K562 (cell line): ENCODE measurements around the gene TBX1. TPM values are rescaled to one million over a fixed set of nuclear protein-coding genes. Genes with fewer than 3 reads are reported as not detected.

Source experiments
- ATAC-seq: fragments of 200-7000 bp; cut with Tn5 transposase; 3 replicates; pipeline ENCODE4 v1.9.1; 2020; ENCODE audit warnings: moderate library complexity
- BruUV-seq: library from RNA; stranded (reverse); fragments of 400-500 nt; replicated peaks from 2 replicates; lab custom pipeline; 2021; lab: Mats Ljungman, UMichigan
- CTCF ChIA-PET: fragments of 300-600 bp; formaldehyde crosslinking; extraction: SDS; loops from one replicate; lab custom pipeline; 2021; ENCODE audit warnings: low intra/inter-chr PET ratio; lab: Yijun Ruan, JAX
- POLR2A ChIA-PET: fragments of 300-600, 350-650 bp; sonication (Branson Sonifier 250); formaldehyde crosslinking; extraction: SDS; loops from one replicate; lab custom pipeline; 2021; ENCODE audit warnings: antibody characterized with exemption, inconsistent platforms; lab: Yijun Ruan, JAX
- DNase-seq, 4 experiments: peaks; one replicate each; pipeline versions ENCODE4 v3.0.0 to v3.0.0-alpha.2; 2011 to 2018; ENCODE audit warnings: low spot score in 3 of 4, mixed read lengths in 3 of 4; ENCODE audit errors: extremely low read depth in 1 of 4
- FAIRE-seq: peaks from 2 replicates; lab custom pipeline; 2011; peaks lifted over from hg19 to GRCh38; lab: Jason Lieb, UNC
- H2AFZ ChIP-seq: 2 replicates; pipeline ENCODE4 v1.6.0; 2011; ENCODE audit warnings: low read depth, low read length, control low read depth, inconsistent platforms
- H3K27ac ChIP-seq: fragments of 200-600 bp; 3 replicates; pipeline ENCODE4 v1.8.0; 2011; ENCODE audit warnings: low read depth, mild to moderate bottlenecking, control low read depth, inconsistent platforms, low read length, moderate library complexity, mixed read lengths; ENCODE audit errors: extremely low read depth
- H3K27me3 ChIP-seq, 2 experiments: fragments of 300-600 bp in 1 of 2; 2 replicates in 1 of 2; 3 replicates in 1 of 2; pipeline versions ENCODE4 v1.6.0 to v1.8.0; 2011; ENCODE audit warnings: inconsistent platforms in 2 of 2, low read length in 2 of 2, mild to moderate bottlenecking in 1 of 2, mixed read lengths in 1 of 2, moderate library complexity in 1 of 2; ENCODE audit not compliant: control insufficient read depth in 2 of 2, insufficient read depth in 2 of 2
- H3K36me3 ChIP-seq: fragments of 300-600 bp; 3 replicates; pipeline ENCODE4 v1.8.0; 2011; ENCODE audit warnings: mild to moderate bottlenecking, low read length, inconsistent platforms; ENCODE audit not compliant: control insufficient read depth, insufficient read depth
- H3K4me1 ChIP-seq, 2 experiments: fragments of 200-600 bp in 1 of 2; replicated peaks in 1 of 2; 2 replicates in 1 of 2; 3 replicates in 1 of 2; pipeline versions ENCODE4 v1.5.1 to v1.8.0; 2011; ENCODE audit warnings: inconsistent platforms in 2 of 2, low read length in 2 of 2, mild to moderate bottlenecking in 1 of 2, mixed read lengths in 1 of 2, moderate library complexity in 1 of 2; ENCODE audit not compliant: control insufficient read depth in 2 of 2, insufficient read depth in 2 of 2
- H3K4me2 ChIP-seq: 2 replicates; pipeline ENCODE4 v1.6.1; 2011; ENCODE audit warnings: low read length, control low read depth, inconsistent platforms, mixed read lengths; ENCODE audit not compliant: insufficient read depth
- H3K4me3 ChIP-seq: fragments of 200-600 bp; sonication (generic), shearing (Covaris generic); 2 replicates; pipeline ENCODE4 v1.5.1; 2016; ENCODE audit warnings: control low read depth, inconsistent platforms
- H3K79me2 ChIP-seq: fragments of 200-600 bp; 3 replicates; pipeline ENCODE4 v1.8.0; 2011; ENCODE audit warnings: low read length, inconsistent platforms; ENCODE audit not compliant: control insufficient read depth, insufficient read depth
- H3K9ac ChIP-seq, 2 experiments: 2 replicates each; pipeline versions ENCODE4 v1.6.0 to v1.6.1; 2011; ENCODE audit warnings: low read depth in 2 of 2, low read length in 2 of 2, control low read depth in 1 of 2, inconsistent platforms in 1 of 2, mild to moderate bottlenecking in 1 of 2, mixed read lengths in 1 of 2; ENCODE audit not compliant: insufficient read depth in 1 of 2
- H3K9me1 ChIP-seq: one replicate; pipeline ENCODE4 v1.6.0; 2011; ENCODE audit warnings: inconsistent platforms, mild to moderate bottlenecking, low read length, moderate library complexity; ENCODE audit not compliant: control insufficient read depth, insufficient read depth
- H3K9me3 ChIP-seq: replicated peaks from 2 replicates; pipeline ENCODE4 v1.5.1; 2011; ENCODE audit warnings: low read depth, low read length, inconsistent platforms; ENCODE audit not compliant: control insufficient read depth, insufficient read depth
- H4K20me1 ChIP-seq: replicated peaks from 2 replicates; pipeline ENCODE4 v1.6.1; 2011; ENCODE audit warnings: low read length, inconsistent platforms, mixed read lengths; ENCODE audit not compliant: control insufficient read depth, insufficient read depth
- BRF1 ChIP-seq: IDR thresholded peaks from 3 replicates; pipeline ENCODE4 v1.6.1; 2011; ENCODE audit warnings: borderline replicate concordance, mild to moderate bottlenecking; ENCODE audit not compliant: insufficient read length; ENCODE audit errors: extremely low read depth
- DNMT1 ChIP-seq: fragments of 450-650 bp; IDR thresholded peaks from 2 replicates; pipeline ENCODE4 v1.6.1; 2016; ENCODE audit warnings: antibody characterized with exemption, mild to moderate bottlenecking
- ERF ChIP-seq: fragments of 450-650 bp; formaldehyde crosslinking; IDR thresholded peaks from 2 replicates; pipeline ENCODE4 v1.4.0; 2020; ENCODE audit warnings: mild to moderate bottlenecking, mixed read lengths
- FIP1L1 ChIP-seq: fragments of 200-400 bp; formaldehyde crosslinking; IDR thresholded peaks from 2 replicates; pipeline ENCODE4 v1.6.1; 2018; ENCODE audit warnings: mild to moderate bottlenecking, low read depth, low read length; ENCODE audit not compliant: poor library complexity, severe bottlenecking
- PHB ChIP-seq: fragments of 250-450 bp; sonication (Bioruptor Pico); IDR thresholded peaks from 2 replicates; pipeline ENCODE4 v1.5.0; 2021
- PML ChIP-seq: IDR thresholded peaks from 2 replicates; pipeline ENCODE4 v1.6.1; 2012; ENCODE audit warnings: low read length, inconsistent platforms
- POLR2G ChIP-seq: fragments of 200-400 bp; formaldehyde crosslinking; IDR thresholded peaks from 2 replicates; pipeline ENCODE4 v1.6.1; 2017; ENCODE audit warnings: low read depth, mild to moderate bottlenecking, antibody characterized with exemption, low read length, moderate library complexity
- WHSC1 ChIP-seq: IDR thresholded peaks from one replicate; pipeline ENCODE4 v1.6.1; 2012; ENCODE audit warnings: low read length, control low read depth, inconsistent platforms
- ZNF143 ChIP-seq: sonication (generic); formaldehyde crosslinking; IDR thresholded peaks from 2 replicates; pipeline ENCODE4 v1.9.0; 2022; ENCODE audit warnings: mild to moderate bottlenecking, missing genetic modification reagents
- ZNF507 ChIP-seq: conservative IDR thresholded peaks from 2 replicates; pipeline ENCODE4 v1.6.1; 2017; ENCODE audit warnings: missing genetic modification characterization, missing compliant biosample characterization
- ZNF785 ChIP-seq: fragments of 250-450 bp; sonication (Bioruptor Pico); IDR thresholded peaks from 2 replicates; pipeline ENCODE4 v1.4.0; 2020; ENCODE audit warnings: mild to moderate bottlenecking
- WGBS: fragments of 100-300 bp; shearing (Covaris generic); methylation state at CpG from one replicate; pipeline ENCODE4 v1.1.6; 2016; ENCODE audit warnings: low coverage, mixed read lengths; ENCODE audit not compliant: insufficient coverage; ENCODE audit errors: missing lambda C conversion rate; 5-methylcytosine and 5-hydroxymethylcytosine counted together
- in situ Hi-C: fragments of 300-500 bp; cut with MboI; formaldehyde crosslinking; loops from 4 replicates; pipeline ENCODE4 v1.15.0; 2018; ENCODE audit warnings: inconsistent platforms, mixed read lengths
- intact Hi-C: fragments of 100-400 bp; cut with micrococcal nuclease; formaldehyde crosslinking; loops from 2 replicates; pipeline ENCODE4 v1.14.2; 2022
- polyA plus RNA-seq, 8 experiments: library from polyadenylated mRNA; depleted of rRNA in 4 of 8; stranded (reverse) in 5 of 8; unstranded in 3 of 8; fragments of >200 nt; fragmentation: Nextera tagmentation in 2 of 8; fragmentation: Illumina TruSeq in 1 of 8; extraction: Ambion mirVana in 2 of 8; extraction: Trizol in 1 of 8; gene quantifications; 2 replicates each; pipeline versions ENCODE4 v1.2.1 to v1.2.3, GENCODE V29; 2011 to 2014; ENCODE audit warnings: inconsistent platforms in 1 of 8, missing spikeins in 1 of 8
- total RNA-seq, 7 experiments: library from RNA; depleted of rRNA in 6 of 7; stranded (reverse); fragments of >200 nt in 6 of 7; fragmentation: Illumina TruSeq in 2 of 7; extraction: Trizol in 2 of 7; gene quantifications; 2 replicates each; pipeline versions ENCODE4 v1.2.1 to v1.2.3, GENCODE V29; 2011 to 2021; ENCODE audit warnings: low replicate concordance in 1 of 7
- TF ChIP-seq, protein P1 (sequence below): sonication (generic); formaldehyde crosslinking; IDR thresholded peaks from 2 replicates; pipeline ENCODE4 v1.8.1; 2023; ENCODE audit warnings: mild to moderate bottlenecking, missing genetic modification reagents
- TF ChIP-seq, protein P2 (sequence below): sonication (generic); formaldehyde crosslinking; IDR thresholded peaks from 2 replicates; pipeline ENCODE4 v1.8.1; 2023; ENCODE audit warnings: mild to moderate bottlenecking, missing genetic modification reagents
- TF ChIP-seq, protein P3 (sequence below): fragments of 450-650 bp; formaldehyde crosslinking; IDR thresholded peaks from 2 replicates; pipeline ENCODE4 v1.4.0; 2020; ENCODE audit warnings: mild to moderate bottlenecking, moderate library complexity

TBX1 gene
- total and polyA plus RNA-seq, 9 of the 15 experiments (the other 6 are each of a cell fraction or from before 2014, with no cell fraction given) = 0.07 to 35.0 (median 3.9) TPM

DNA sequence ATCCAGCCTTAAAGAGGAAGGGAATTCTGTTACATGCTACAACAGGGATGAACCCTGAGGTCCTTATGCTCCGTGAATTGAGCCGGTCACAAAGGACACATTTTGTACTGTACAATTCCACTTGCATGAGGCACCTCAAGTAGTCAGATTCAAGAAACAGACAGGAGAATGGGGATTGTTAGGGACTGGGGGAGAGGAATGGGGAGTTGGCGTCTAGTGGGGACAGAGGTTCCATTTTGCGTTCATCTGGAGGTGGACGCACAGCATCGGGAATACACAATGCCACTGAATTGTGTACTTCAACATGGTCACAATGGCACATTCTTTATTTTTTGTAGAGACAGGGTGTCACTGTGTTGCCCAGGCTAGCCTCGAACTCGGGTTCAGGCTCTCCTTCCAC is 14.1 kb downstream of the TBX1 start (continued):
- TF ChIP-seq, protein P1, sequence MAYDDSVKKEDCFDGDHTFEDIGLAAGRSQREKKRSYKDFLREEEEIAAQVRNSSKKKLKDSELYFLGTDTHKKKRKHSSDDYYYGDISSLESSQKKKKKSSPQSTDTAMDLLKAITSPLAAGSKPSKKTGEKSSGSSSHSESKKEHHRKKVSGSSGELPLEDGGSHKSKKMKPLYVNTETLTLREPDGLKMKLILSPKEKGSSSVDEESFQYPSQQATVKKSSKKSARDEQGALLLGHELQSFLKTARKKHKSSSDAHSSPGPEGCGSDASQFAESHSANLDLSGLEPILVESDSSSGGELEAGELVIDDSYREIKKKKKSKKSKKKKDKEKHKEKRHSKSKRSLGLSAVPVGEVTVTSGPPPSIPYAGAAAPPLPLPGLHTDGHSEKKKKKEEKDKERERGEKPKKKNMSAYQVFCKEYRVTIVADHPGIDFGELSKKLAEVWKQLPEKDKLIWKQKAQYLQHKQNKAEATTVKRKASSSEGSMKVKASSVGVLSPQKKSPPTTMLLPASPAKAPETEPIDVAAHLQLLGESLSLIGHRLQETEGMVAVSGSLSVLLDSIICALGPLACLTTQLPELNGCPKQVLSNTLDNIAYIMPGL = 0 out of 2 replicates have a peak, but pooled peaks have one; percentile 39
- TF ChIP-seq ZNF507 (tag) = no peak
- TF ChIP-seq PML = no peak
- TF ChIP-seq DNMT1 = no peak

DNA sequence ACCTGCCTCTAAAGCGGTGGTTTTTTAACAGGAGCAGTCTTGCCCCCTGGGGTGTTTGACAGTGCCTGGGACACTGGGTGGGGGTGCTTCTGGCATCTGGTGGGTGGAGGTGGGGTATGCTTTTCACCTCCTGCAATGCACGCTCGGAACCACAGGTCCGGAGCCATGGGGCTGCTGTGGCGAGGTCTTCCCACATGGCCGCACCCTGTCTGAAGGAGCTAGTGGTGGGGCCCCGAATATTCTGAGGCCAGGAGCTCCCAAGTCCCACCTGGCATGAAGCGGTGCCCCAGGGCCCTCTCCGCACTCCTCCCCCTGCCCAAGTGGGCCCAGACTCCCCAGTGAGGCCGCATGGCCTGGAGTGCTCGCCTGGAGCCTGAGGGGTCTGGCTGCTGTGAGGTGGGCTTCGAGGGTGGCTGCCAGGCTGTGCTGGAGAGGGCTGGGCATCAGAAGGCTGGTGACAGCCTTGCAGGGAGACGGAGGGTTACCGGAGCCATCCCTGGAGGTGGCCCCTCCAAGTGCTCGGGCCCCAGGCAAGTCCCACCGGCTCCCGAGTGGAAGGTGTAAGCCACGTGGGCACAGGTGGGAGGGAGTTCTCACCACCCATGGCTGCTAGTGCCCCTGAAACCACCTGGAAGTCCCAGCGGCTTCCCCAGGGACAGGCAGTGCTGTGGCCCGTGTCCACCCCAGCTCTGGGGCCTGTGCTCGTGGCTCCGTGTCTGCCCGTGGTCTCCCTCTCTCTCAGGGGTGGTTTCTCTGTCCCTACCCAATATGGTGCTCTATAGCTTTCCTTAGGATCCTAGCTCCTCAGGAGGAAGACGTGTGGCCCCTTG is 15.1 kb downstream of the TBX1 start:
- no peaks in the 10 kb centered on the region for H3K9me3 ChIP-seq
- FAIRE-seq (no peak), ATAC-seq (no peak), DNase-seq (no peak)
- peaks cover 0 to 4% of the 10 kb centered on the region in 2 experiments; a peak in 2 of 5 replicates for H3K27me3 ChIP-seq
- intact Hi-C loops = loop anchor here (5.0 kb wide), 1 partner anchor 432 kb away; no protein-coding TSS in a partner anchor
- no TSS peak for BruUV-seq
- H3K9me1 ChIP-seq = no peaks in the 10 kb centered on the region
- in situ Hi-C loops = no loop called here
- no peaks in the 10 kb centered on the region for H3K79me2 ChIP-seq
- no peaks in the 10 kb centered on the region for H3K36me3 ChIP-seq
- H3K4me2 ChIP-seq = no peak overlapping the region
- ChIA-PET POLR2A (interaction anchor here (0.6 to 12.4 kb wide), 14 partner anchors 10 to 728 kb away, joined by 3 to 205 read pairs (median 4); partner anchors contain the start of genes GP1BB and TBX1), CTCF (interaction anchor here (0.5 kb wide), 1 partner anchor 109 kb away, joined by 3 read pairs; no protein-coding TSS in a partner anchor)
- peaks cover 47 to 60% of the 10 kb centered on the region in 2 experiments for H3K4me1 ChIP-seq
- H2AFZ ChIP-seq = peak overlapping the region; percentile 79
- WGBS = 84% methylated on average over 24 of the region's 24 CpGs
- no peaks in the 10 kb centered on the region for H4K20me1 ChIP-seq
- H3K4me3 ChIP-seq = no peak overlapping the region
- H3K27ac ChIP-seq = 0 out of 3 replicates have a peak overlapping the region, but pooled peaks have one; percentile 34
- peak overlapping the region in 1 of 2 experiments; percentile 87; a peak in 2 of 4 replicates for H3K9ac ChIP-seq
- TF ChIP-seq, protein P2, sequence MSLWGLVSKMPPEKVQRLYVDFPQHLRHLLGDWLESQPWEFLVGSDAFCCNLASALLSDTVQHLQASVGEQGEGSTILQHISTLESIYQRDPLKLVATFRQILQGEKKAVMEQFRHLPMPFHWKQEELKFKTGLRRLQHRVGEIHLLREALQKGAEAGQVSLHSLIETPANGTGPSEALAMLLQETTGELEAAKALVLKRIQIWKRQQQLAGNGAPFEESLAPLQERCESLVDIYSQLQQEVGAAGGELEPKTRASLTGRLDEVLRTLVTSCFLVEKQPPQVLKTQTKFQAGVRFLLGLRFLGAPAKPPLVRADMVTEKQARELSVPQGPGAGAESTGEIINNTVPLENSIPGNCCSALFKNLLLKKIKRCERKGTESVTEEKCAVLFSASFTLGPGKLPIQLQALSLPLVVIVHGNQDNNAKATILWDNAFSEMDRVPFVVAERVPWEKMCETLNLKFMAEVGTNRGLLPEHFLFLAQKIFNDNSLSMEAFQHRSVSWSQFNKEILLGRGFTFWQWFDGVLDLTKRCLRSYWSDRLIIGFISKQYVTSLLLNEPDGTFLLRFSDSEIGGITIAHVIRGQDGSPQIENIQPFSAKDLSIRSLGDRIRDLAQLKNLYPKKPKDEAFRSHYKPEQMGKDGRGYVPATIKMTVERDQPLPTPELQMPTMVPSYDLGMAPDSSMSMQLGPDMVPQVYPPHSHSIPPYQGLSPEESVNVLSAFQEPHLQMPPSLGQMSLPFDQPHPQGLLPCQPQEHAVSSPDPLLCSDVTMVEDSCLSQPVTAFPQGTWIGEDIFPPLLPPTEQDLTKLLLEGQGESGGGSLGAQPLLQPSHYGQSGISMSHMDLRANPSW = peak; percentile 75; the same call in 1 of the 2 replicates
- TF ChIP-seq WHSC1 (peak; percentile 66), ERF (CRISPR knock-in tag) (0 out of 2 replicates have a peak, but pooled peaks have one; percentile 28), ZNF143 (CRISPR knock-in tag) (no peak), ZNF785 (CRISPR knock-in tag) (no peak), PHB (CRISPR knock-in tag) (0 out of 2 replicates have a peak, but pooled peaks have one; percentile 59), POLR2G (peak; percentile 51; the same call in 1 of the 2 replicates), FIP1L1 (peak; percentile 34), BRF1 (no peak)
- TF ChIP-seq, protein P3, sequence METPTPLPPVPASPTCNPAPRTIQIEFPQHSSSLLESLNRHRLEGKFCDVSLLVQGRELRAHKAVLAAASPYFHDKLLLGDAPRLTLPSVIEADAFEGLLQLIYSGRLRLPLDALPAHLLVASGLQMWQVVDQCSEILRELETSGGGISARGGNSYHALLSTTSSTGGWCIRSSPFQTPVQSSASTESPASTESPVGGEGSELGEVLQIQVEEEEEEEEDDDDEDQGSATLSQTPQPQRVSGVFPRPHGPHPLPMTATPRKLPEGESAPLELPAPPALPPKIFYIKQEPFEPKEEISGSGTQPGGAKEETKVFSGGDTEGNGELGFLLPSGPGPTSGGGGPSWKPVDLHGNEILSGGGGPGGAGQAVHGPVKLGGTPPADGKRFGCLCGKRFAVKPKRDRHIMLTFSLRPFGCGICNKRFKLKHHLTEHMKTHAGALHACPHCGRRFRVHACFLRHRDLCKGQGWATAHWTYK = peak; percentile 78
